OCI-LY7 (cell line): ENCODE results near the gene HLF.

Experiments used
- EZH2phosphoT487 ChIP-seq: fragments of 200-600 bp; sonication (generic); IDR thresholded peaks from 2 replicates; pipeline ENCODE4 v1.6.1; 2018; ENCODE audit warnings: low read depth, borderline replicate concordance, mild to moderate bottlenecking, mixed run types, antibody characterized with exemption, low read length, moderate library complexity, mixed read lengths
- TF ChIP-seq, protein P1 (sequence below): fragments of 200-600 bp; sonication (generic); conservative IDR thresholded peaks from 2 replicates; pipeline ENCODE4 v1.5.1; 2014; ENCODE audit warnings: mild to moderate bottlenecking, antibody characterized with exemption, low read length, moderate library complexity, mixed read lengths

DNA sequence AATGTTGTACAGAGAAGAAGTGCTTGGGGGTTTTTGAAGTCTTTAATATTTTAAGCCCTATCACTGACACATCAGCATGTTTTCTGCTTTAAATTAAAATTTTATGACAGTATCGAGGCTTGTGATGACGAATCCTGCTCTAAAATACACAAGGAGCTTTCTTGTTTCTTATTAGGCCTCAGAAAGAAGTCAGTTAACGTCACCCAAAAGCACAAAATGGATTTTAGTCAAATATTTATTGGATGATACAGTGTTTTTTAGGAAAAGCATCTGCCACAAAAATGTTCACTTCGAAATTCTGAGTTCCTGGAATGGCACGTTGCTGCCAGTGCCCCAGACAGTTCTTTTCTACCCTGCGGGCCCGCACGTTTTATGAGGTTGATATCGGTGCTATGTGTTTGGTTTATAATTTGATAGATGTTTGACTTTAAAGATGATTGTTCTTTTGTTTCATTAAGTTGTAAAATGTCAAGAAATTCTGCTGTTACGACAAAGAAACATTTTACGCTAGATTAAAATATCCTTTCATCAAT, 57.8 kb downstream of the HLF start:
- no peak for TF ChIP-seq EZH2phosphoT487
- TF ChIP-seq, protein P1, sequence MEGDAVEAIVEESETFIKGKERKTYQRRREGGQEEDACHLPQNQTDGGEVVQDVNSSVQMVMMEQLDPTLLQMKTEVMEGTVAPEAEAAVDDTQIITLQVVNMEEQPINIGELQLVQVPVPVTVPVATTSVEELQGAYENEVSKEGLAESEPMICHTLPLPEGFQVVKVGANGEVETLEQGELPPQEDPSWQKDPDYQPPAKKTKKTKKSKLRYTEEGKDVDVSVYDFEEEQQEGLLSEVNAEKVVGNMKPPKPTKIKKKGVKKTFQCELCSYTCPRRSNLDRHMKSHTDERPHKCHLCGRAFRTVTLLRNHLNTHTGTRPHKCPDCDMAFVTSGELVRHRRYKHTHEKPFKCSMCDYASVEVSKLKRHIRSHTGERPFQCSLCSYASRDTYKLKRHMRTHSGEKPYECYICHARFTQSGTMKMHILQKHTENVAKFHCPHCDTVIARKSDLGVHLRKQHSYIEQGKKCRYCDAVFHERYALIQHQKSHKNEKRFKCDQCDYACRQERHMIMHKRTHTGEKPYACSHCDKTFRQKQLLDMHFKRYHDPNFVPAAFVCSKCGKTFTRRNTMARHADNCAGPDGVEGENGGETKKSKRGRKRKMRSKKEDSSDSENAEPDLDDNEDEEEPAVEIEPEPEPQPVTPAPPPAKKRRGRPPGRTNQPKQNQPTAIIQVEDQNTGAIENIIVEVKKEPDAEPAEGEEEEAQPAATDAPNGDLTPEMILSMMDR: no peak
